Superior temporal gyrus (tissue), 1 donor: ENCODE results near the gene THAP12.

Experiments used
- DNase-seq: peaks from one replicate; pipeline ENCODE4 v3.0.0-alpha.2; 2016; ENCODE audit errors: extremely low spot score

THAP12 gene

DNA sequence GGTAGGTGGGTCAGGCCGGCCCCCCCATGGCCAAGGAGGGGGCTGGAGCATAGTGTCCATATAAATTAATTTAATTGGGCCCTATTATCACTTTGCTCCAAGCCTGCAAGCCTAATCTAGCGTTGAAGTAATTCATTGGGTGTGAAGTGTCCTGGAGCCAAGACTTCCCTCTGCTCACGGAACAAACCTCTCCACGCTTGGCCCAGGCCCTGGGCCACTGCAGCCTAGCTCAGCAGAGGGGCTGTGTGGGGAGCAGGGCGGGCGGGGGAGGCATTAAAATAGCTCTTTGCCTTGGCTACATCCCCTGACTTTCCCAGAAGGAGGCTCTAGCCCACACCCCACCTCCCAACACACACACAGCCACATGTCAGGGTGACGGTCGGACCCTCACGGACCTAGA, 73.5 kb downstream of the THAP12 start:
- DNase-seq = no peak

DNA sequence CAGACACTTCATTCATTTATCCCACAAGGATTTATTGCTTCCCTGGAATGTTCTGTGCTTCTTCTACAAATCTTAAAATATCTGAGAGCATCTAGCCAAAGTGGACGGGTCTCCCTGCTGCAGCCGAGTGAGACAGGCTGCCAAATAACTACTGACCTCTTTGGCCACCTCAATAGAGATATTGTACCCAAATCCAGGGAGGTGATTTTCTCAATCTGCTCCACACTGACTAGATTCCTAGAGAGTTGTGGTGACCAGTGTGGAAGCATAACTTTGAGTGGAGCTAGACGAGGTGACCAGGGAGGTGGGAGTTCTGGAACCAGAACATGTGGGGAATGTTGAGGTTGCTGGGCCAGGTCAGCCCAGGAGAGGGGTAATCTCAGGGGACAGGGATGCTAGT, 77.5 kb downstream of the THAP12 start:
- no peak for DNase-seq

DNA sequence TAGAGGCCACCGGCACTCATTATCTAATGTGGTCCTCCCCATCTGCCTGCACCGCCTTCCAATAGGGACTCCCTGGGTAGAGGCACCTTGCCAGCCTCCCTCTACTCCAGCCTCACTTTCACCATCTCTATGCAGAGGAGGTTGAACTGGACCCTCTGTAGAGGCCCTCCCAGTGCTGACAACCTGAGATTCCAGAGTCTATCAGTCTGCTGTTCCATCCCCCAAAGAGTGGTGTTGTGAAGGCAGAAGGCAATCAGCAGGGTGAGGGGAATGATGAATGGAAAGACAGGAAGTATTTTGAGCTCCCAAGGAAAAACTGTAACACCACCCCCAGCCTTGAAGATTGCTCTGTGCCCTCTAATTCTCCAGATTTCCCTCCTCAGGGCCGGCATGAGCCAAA, 77.9 kb downstream of the THAP12 start:
- DNase-seq = no peak
